A549 (cell line): ENCODE measurements around the gene DYRK1A.

Experiments
- KDM1A ChIP-seq: fragments of 200-600 bp; sonication (generic); IDR thresholded peaks from 2 replicates; pipeline ENCODE4 v1.6.1; 2016; ENCODE audit warnings: low read depth, mild to moderate bottlenecking
- POLR2A ChIP-seq: IDR thresholded peaks from 2 replicates; pipeline ENCODE4 v1.6.1; 2012; ENCODE audit warnings: mild to moderate bottlenecking, low read length
- POLR2AphosphoS2 ChIP-seq: conservative IDR thresholded peaks from 2 replicates; pipeline ENCODE4 v1.6.1; 2012; ENCODE audit warnings: low read length, improper control_type of control experiment, inconsistent platforms
- RAD21 ChIP-seq, 2 experiments: fragments of >200 bp in 1 of 2; sonication (Bioruptor Twin) in 1 of 2; formaldehyde crosslinking in 1 of 2; IDR thresholded peaks in 1 of 2; conservative IDR thresholded peaks in 1 of 2; 2 replicates in 1 of 2; 3 replicates in 1 of 2; pipeline ENCODE4 v1.6.1; 2012 to 2018; ENCODE audit warnings: inconsistent platforms in 1 of 2
- SMC3 ChIP-seq: fragments of >200 bp; sonication (Bioruptor Twin); formaldehyde crosslinking; IDR thresholded peaks from 3 replicates; pipeline ENCODE4 v1.6.1; 2018; ENCODE audit warnings: inconsistent platforms
- TF ChIP-seq, protein P1 (sequence below): fragments of >200 bp; sonication (Bioruptor Twin); formaldehyde crosslinking; IDR thresholded peaks from 3 replicates; pipeline ENCODE4 v1.5.1; 2016

DNA sequence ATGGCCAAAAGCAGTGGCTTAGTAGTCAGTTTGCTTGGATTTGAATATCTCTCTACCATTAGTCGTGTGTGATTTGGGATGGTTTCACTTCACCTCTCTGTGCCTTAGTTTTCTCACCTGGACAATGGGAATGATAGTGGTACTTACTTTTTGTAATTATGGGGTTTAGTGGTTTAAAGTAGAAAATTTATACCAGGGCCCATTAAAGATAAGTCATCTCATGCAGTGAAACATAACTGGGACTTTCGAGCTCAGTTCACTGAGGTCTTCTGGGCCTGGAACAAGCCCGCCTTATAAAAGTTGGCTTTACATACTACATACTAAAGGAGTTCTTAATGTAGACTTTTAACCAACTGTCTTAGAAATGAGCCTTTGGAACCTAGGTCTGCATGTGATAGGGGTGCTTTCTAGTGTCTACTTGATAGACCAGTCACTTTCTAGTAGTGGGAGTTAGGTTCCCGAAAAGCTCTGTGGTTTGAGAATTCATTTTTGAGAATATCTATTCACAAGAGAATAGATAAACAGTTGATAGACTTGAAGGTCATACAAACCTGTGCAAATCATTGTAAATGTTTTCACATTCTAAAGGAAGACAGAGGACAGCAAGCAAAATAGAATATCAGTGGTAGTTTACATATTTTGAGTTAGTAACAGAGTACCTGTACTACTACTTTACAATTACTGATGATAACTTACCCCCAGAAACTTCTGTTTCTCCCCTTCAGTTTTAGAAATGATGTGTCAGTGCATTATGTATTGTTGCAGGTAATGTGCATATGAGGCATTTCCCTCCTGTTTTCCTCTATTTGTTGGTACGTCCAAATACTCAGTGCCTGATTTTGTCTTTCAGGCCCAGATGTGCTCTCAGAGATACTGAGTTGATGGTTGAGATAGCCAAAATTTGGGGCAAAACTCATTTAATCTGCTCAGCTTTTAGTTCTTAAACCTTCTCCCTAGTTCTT, 48.0 kb downstream of the DYRK1A start:
- TF ChIP-seq RAD21 (conservative IDR thresholded peaks at IDR 0.05 in 1 of 2, IDR thresholded peaks at IDR 0.05 in 1 of 2) (no peak), POLR2A (no peak), KDM1A (no peak), SMC3 (no peak), POLR2AphosphoS2 (no peak)
- TF ChIP-seq, protein P1, sequence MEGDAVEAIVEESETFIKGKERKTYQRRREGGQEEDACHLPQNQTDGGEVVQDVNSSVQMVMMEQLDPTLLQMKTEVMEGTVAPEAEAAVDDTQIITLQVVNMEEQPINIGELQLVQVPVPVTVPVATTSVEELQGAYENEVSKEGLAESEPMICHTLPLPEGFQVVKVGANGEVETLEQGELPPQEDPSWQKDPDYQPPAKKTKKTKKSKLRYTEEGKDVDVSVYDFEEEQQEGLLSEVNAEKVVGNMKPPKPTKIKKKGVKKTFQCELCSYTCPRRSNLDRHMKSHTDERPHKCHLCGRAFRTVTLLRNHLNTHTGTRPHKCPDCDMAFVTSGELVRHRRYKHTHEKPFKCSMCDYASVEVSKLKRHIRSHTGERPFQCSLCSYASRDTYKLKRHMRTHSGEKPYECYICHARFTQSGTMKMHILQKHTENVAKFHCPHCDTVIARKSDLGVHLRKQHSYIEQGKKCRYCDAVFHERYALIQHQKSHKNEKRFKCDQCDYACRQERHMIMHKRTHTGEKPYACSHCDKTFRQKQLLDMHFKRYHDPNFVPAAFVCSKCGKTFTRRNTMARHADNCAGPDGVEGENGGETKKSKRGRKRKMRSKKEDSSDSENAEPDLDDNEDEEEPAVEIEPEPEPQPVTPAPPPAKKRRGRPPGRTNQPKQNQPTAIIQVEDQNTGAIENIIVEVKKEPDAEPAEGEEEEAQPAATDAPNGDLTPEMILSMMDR = no peak
